ENCODE results near the gene FOXE3. TPM values are rescaled to one million over a fixed set of nuclear protein-coding genes. Genes with fewer than 3 reads are reported as not detected.

Gene FOXE3
- total RNA-seq, 1 experiment from 2014 or later, result not detected

DNA sequence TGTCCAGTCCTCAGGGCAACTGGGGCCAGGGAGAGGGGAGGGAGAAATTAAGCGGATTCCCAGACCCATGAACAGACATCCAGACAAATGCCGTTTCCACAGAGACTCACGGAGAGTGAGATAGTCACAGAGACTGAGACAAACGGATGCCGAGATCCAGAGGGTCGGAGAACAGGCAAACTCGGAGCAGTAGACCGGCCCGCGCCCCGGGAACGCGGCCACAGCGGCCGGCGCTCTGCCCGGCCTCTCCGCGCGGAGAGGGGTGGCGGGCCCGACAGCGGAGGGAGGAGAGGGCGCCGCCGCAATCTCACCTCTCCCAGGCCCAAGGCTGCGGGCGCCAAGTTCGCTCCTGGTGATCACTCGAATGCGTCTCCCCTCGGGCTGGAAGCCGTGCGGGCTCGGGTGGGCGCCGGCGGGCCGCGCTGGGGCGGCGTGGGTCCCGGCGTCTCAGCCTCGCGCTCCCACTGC is 20.9 kb downstream of the FOXE3 start:
- H3K36me3 Mint-ChIP-seq, result 0 out of 2 replicates have a peak, but pooled peaks cover 5% of the 10 kb centered on the region
- H3K4me1 Mint-ChIP-seq, result peaks cover 39% of the 10 kb centered on the region
- no peak for ATAC-seq
- peak overlapping the region; percentile 74 for H3K4me3 Mint-ChIP-seq
- no peak for TF ChIP-seq JUN (CRISPR knock-in tag; IDR thresholded peaks at IDR 0.05)
- TF ChIP-seq CREM (CRISPR knock-in tag; IDR thresholded peaks at IDR 0.05), result 0 out of 2 replicates have a peak, but pooled peaks have one; percentile 19
- peaks cover 55% of the 10 kb centered on the region for H3K27me3 Mint-ChIP-seq (ENCODE audit: low read depth)
- ChIA-PET POLR2A (interaction anchor here (1.0 kb wide), 1 partner anchor 272 kb away, joined by 4 read pairs; no protein-coding TSS in a partner anchor), CTCF (interaction anchor here (0.5 to 8.4 kb wide), 79 partner anchors 9 to 624 kb away, joined by 3 to 177 read pairs (median 5); partner anchors contain the start of genes CMPK1, FOXE3, PDZK1IP1 and STIL)
- no peak for DNase-seq (ENCODE audit: low spot score)
- no peak overlapping the region for H3K27ac Mint-ChIP-seq
- H3K9me3 Mint-ChIP-seq, result no peaks in the 10 kb centered on the region

DNA sequence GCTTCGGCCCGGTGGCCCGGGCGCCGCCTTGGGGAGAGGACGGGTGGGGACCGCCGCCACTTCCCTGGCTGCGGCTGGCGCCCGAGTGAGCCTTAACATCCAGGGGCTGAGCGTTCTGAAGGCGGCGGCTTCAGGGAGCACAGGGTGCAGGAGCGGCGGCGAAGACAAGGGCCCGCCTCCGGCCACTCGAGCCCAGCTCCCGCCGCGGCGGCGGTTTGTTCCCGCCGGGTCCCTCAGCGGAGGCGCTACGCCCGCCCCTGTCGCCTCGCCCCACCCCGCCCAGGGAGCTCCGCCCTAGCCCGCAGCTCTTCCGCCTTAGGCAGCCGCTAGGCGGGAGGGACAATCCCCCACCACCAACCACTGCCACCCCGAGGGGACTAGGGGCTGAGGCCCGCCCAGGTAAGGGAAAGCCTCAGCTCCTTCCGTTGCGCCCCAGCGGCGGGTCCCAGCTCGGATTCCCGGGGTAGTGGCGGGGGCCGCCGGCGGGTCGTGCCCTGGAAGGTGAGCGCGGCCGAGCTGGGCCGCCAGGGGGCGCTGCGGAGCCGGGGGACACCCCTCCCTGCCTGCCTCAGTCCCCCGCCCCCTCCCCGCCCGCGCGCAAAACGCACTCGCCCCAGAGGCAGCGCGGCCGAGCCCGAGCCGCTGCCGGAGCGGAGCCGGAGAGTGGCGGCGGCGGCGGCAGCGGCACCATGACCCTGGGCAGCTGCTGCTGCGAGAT is 21.5 kb downstream of the FOXE3 start, which contains the start of gene FOXD2:
Gene FOXD2, plus strand, starts transcription at position 598 of the 718 bp plus-strand sequence. Its CDS starts 92 bp downstream, at position 690.
- Mint-ChIP-seq H3K27me3 (ENCODE audit: low read depth) (peaks cover 49% of the 10 kb centered on the region), H3K4me3 (peak within 1 kb of the TSS; percentile 74), H3K36me3 (0 out of 2 replicates have a peak, but pooled peaks cover 5% of the 10 kb centered on the region), H3K4me1 (peaks cover 34% of the 10 kb centered on the region), H3K9me3 (no peaks in the 10 kb centered on the region), H3K27ac (no peak within 1 kb of the TSS)
- TF ChIP-seq, protein P1, sequence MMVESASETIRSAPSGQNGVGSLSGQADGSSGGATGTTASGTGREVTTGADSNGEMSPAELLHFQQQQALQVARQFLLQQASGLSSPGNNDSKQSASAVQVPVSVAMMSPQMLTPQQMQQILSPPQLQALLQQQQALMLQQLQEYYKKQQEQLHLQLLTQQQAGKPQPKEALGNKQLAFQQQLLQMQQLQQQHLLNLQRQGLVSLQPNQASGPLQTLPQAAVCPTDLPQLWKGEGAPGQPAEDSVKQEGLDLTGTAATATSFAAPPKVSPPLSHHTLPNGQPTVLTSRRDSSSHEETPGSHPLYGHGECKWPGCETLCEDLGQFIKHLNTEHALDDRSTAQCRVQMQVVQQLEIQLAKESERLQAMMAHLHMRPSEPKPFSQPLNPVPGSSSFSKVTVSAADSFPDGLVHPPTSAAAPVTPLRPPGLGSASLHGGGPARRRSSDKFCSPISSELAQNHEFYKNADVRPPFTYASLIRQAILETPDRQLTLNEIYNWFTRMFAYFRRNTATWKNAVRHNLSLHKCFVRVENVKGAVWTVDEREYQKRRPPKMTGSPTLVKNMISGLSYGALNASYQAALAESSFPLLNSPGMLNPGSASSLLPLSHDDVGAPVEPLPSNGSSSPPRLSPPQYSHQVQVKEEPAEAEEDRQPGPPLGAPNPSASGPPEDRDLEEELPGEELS (CRISPR knock-in tag; IDR thresholded peaks at IDR 0.05), result 0 out of 2 replicates have a peak, but pooled peaks have one; percentile 45
- TF ChIP-seq NFATC4 (CRISPR knock-in tag; IDR thresholded peaks at IDR 0.05) (no peak), ZNF671 (CRISPR knock-in tag; IDR thresholded peaks at IDR 0.05) (no peak), CBFB (CRISPR knock-in tag; IDR thresholded peaks at IDR 0.05; ENCODE audit: low read depth) (no peak), FOXP1 (CRISPR knock-in tag; IDR thresholded peaks at IDR 0.05; ENCODE audit: borderline replicate concordance) (no peak), SP1 (CRISPR knock-in tag; conservative IDR thresholded peaks at IDR 0.05) (0 out of 2 replicates have a peak, but pooled peaks have one; percentile 21), ETV6 (CRISPR knock-in tag; IDR thresholded peaks at IDR 0.05) (peak; percentile 64; the same call in 1 of the 2 replicates), ZNF396 (CRISPR knock-in tag; IDR thresholded peaks at IDR 0.05; ENCODE audit: borderline replicate concordance) (no peak)
- TF ChIP-seq, protein P2, sequence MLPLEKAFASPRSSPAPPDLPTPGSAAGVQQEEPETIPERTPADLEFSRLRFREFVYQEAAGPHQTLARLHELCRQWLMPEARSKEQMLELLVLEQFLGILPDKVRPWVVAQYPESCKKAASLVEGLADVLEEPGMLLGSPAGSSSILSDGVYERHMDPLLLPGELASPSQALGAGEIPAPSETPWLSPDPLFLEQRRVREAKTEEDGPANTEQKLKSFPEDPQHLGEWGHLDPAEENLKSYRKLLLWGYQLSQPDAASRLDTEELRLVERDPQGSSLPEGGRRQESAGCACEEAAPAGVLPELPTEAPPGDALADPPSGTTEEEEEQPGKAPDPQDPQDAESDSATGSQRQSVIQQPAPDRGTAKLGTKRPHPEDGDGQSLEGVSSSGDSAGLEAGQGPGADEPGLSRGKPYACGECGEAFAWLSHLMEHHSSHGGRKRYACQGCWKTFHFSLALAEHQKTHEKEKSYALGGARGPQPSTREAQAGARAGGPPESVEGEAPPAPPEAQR (CRISPR knock-in tag; IDR thresholded peaks at IDR 0.05), result no peak
- TF ChIP-seq, protein P3, sequence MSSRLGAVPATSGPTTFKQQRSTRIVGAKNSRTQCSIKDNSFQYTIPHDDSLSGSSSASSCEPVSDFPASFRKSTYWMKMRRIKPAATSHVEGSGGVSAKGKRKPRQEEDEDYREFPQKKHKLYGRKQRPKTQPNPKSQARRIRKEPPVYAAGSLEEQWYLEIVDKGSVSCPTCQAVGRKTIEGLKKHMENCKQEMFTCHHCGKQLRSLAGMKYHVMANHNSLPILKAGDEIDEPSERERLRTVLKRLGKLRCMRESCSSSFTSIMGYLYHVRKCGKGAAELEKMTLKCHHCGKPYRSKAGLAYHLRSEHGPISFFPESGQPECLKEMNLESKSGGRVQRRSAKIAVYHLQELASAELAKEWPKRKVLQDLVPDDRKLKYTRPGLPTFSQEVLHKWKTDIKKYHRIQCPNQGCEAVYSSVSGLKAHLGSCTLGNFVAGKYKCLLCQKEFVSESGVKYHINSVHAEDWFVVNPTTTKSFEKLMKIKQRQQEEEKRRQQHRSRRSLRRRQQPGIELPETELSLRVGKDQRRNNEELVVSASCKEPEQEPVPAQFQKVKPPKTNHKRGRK (CRISPR knock-in tag; IDR thresholded peaks at IDR 0.05; ENCODE audit: borderline replicate concordance), result no peak
- TF ChIP-seq, protein P4, sequence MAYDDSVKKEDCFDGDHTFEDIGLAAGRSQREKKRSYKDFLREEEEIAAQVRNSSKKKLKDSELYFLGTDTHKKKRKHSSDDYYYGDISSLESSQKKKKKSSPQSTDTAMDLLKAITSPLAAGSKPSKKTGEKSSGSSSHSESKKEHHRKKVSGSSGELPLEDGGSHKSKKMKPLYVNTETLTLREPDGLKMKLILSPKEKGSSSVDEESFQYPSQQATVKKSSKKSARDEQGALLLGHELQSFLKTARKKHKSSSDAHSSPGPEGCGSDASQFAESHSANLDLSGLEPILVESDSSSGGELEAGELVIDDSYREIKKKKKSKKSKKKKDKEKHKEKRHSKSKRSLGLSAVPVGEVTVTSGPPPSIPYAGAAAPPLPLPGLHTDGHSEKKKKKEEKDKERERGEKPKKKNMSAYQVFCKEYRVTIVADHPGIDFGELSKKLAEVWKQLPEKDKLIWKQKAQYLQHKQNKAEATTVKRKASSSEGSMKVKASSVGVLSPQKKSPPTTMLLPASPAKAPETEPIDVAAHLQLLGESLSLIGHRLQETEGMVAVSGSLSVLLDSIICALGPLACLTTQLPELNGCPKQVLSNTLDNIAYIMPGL (CRISPR knock-in tag; IDR thresholded peaks at IDR 0.05), result peak; percentile 88; the same call in 1 of the 2 replicates
- TF ChIP-seq, protein P5, sequence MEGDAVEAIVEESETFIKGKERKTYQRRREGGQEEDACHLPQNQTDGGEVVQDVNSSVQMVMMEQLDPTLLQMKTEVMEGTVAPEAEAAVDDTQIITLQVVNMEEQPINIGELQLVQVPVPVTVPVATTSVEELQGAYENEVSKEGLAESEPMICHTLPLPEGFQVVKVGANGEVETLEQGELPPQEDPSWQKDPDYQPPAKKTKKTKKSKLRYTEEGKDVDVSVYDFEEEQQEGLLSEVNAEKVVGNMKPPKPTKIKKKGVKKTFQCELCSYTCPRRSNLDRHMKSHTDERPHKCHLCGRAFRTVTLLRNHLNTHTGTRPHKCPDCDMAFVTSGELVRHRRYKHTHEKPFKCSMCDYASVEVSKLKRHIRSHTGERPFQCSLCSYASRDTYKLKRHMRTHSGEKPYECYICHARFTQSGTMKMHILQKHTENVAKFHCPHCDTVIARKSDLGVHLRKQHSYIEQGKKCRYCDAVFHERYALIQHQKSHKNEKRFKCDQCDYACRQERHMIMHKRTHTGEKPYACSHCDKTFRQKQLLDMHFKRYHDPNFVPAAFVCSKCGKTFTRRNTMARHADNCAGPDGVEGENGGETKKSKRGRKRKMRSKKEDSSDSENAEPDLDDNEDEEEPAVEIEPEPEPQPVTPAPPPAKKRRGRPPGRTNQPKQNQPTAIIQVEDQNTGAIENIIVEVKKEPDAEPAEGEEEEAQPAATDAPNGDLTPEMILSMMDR (IDR thresholded peaks at IDR 0.05), result peak; percentile 99
- TF ChIP-seq, protein P6, sequence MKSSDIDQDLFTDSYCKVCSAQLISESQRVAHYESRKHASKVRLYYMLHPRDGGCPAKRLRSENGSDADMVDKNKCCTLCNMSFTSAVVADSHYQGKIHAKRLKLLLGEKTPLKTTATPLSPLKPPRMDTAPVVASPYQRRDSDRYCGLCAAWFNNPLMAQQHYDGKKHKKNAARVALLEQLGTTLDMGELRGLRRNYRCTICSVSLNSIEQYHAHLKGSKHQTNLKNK (CRISPR knock-in tag; IDR thresholded peaks at IDR 0.05), result no peak
- TF ChIP-seq, protein P7, sequence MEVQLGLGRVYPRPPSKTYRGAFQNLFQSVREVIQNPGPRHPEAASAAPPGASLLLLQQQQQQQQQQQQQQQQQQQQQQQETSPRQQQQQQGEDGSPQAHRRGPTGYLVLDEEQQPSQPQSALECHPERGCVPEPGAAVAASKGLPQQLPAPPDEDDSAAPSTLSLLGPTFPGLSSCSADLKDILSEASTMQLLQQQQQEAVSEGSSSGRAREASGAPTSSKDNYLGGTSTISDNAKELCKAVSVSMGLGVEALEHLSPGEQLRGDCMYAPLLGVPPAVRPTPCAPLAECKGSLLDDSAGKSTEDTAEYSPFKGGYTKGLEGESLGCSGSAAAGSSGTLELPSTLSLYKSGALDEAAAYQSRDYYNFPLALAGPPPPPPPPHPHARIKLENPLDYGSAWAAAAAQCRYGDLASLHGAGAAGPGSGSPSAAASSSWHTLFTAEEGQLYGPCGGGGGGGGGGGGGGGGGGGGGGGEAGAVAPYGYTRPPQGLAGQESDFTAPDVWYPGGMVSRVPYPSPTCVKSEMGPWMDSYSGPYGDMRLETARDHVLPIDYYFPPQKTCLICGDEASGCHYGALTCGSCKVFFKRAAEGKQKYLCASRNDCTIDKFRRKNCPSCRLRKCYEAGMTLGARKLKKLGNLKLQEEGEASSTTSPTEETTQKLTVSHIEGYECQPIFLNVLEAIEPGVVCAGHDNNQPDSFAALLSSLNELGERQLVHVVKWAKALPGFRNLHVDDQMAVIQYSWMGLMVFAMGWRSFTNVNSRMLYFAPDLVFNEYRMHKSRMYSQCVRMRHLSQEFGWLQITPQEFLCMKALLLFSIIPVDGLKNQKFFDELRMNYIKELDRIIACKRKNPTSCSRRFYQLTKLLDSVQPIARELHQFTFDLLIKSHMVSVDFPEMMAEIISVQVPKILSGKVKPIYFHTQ (CRISPR knock-in tag; IDR thresholded peaks at IDR 0.05), result no peak
- ChIA-PET CTCF (interaction anchor here (0.5 to 8.4 kb wide), 75 partner anchors 8 to 623 kb away, joined by 3 to 177 read pairs (median 5); partner anchors contain the start of genes CMPK1, FOXE3, PDZK1IP1 and STIL), POLR2A (interaction anchor here (1.0 kb wide), 1 partner anchor 271 kb away, joined by 4 read pairs; no protein-coding TSS in a partner anchor)
- peak; percentile 95 for DNase-seq (ENCODE audit: low spot score)
- peak; percentile 57 for ATAC-seq
